Natural killer cell (primary cell): ENCODE data around the gene KIAA0408. TPM values are rescaled to one million over a fixed set of nuclear protein-coding genes. Genes with fewer than 3 reads are reported as not detected.

ENCODE experiments used
- ATAC-seq, 3 donors: fragments of 150-1000 bp in 2 of 3; fragments of 200-7000 bp in 1 of 3; cut with Tn5 transposase; 1 replicate in 1 of 3; 2 replicates in 2 of 3; pipeline ENCODE4 v1.10.0; 2021; ENCODE audit warnings: mild to moderate bottlenecking in 2 of 3, moderate library complexity in 2 of 3
- DNase-seq, 2 donors: peaks; one replicate each; pipeline versions ENCODE4 v3.0.0 to v3.0.0-alpha.2; 2013 to 2021; ENCODE audit warnings: mixed read lengths in 1 of 2
- H3K27ac ChIP-seq: one replicate; pipeline ENCODE4 v1.5.1; 2013; ENCODE audit warnings: mild to moderate bottlenecking, low read length
- H3K27me3 ChIP-seq: one replicate; pipeline ENCODE4 v1.6.1; 2013; ENCODE audit warnings: low read length; ENCODE audit not compliant: control insufficient read depth, insufficient read depth
- H3K36me3 ChIP-seq: one replicate; pipeline ENCODE4 v1.6.1; 2013; ENCODE audit warnings: low read length; ENCODE audit not compliant: control insufficient read depth, insufficient read depth
- H3K4me1 ChIP-seq: one replicate; pipeline ENCODE4 v1.6.1; 2013; ENCODE audit warnings: low read length; ENCODE audit not compliant: control insufficient read depth, insufficient read depth
- H3K4me3 ChIP-seq: one replicate; pipeline ENCODE4 v1.5.1; 2013; ENCODE audit warnings: low read length
- H3K9me3 ChIP-seq: one replicate; pipeline ENCODE4 v1.6.1; 2013; ENCODE audit warnings: low read length; ENCODE audit not compliant: control insufficient read depth, insufficient read depth
- H3K27ac Mint-ChIP-seq, 2 donors: one replicate each; pipeline ENCODE4 v1.8.0; 2022; ENCODE audit warnings: mild to moderate bottlenecking in 2 of 2, mixed read lengths in 2 of 2, moderate library complexity in 1 of 2
- H3K27me3 Mint-ChIP-seq, 2 donors: one replicate each; pipeline ENCODE4 v1.8.0; 2022; ENCODE audit warnings: low read depth in 2 of 2, mixed read lengths in 2 of 2
- H3K36me3 Mint-ChIP-seq: one replicate; pipeline ENCODE4 v1.8.0; 2022; ENCODE audit warnings: mixed read lengths
- H3K4me1 Mint-ChIP-seq, 2 donors: one replicate each; pipeline ENCODE4 v1.8.0; 2022; ENCODE audit warnings: mixed read lengths in 2 of 2
- H3K4me3 Mint-ChIP-seq: one replicate; pipeline ENCODE4 v1.8.0; 2022; ENCODE audit warnings: mild to moderate bottlenecking, moderate library complexity, mixed read lengths
- H3K9me3 Mint-ChIP-seq, 2 donors: one replicate each; pipeline ENCODE4 v1.8.0; 2022; ENCODE audit warnings: mixed read lengths in 2 of 2
- CTCF ChIP-seq: fragments of 200-600 bp; IDR thresholded peaks from one replicate; pipeline ENCODE4 v1.8.0; 2022; ENCODE audit warnings: antibody characterized with exemption
- WGBS: methylation state at CpG from one replicate; pipeline ENCODE4 v1.1.7; 2013; ENCODE audit warnings: missing lambda C conversion rate; ENCODE audit not compliant: insufficient coverage; 5-methylcytosine and 5-hydroxymethylcytosine counted together
- intact Hi-C: fragments of 100-400 bp; cut with micrococcal nuclease; formaldehyde crosslinking; loops from one replicate; pipeline ENCODE4 v1.14.2; 2022
- total RNA-seq, 4 donors: library from RNA; stranded (reverse); fragments of 120-200 nt in 1 of 4; gene quantifications; one replicate each; pipeline versions ENCODE4 v1.2.3 to v1.2.4, GENCODE V29; 2013 to 2022

KIAA0408 gene
- total RNA-seq, 3 donors from 2014 or later (not counting 1 experiment from before 2014, with no cell fraction given), result 0.58 TPM; not detected in 2

DNA sequence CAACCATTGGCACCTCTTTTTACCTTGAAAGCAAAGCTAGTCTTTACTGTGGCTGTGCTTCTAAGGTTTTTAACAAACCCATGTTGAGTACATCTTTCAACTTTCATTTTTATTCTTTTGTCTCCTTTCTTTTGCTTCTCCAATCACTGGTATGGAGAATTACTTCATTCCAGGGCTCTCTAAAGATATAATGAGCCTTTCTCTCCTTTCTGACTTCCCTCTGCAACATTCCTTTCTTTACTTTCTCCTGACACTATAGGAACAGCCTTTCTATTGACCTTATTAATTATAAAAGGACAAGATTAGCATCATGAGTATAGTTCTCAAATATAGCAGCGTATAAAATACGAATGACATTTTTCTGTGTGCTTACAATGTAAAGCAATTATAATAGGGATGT lies 23.1 kb upstream of the KIAA0408 start:
- intact Hi-C loops, result no loop called here
- no peak for TF ChIP-seq CTCF
- no CpG with 5 or more reads among the region's 2 CpGs for WGBS
- no peak overlapping the region for H3K4me3 ChIP-seq
- no peaks in the 10 kb centered on the region for H3K4me1 ChIP-seq
- H3K9me3 ChIP-seq, result no peaks in the 10 kb centered on the region
- H3K27ac ChIP-seq, result no peak overlapping the region
- peaks cover 16 to 19% of the 10 kb centered on the region in 2 donors for H3K4me1 Mint-ChIP-seq
- no peaks in the 10 kb centered on the region for H3K36me3 Mint-ChIP-seq
- peaks cover 0 to 3% of the 10 kb centered on the region in 2 donors for H3K9me3 Mint-ChIP-seq
- ATAC-seq (no peak), DNase-seq (no peak)
- H3K27ac Mint-ChIP-seq, result no peak overlapping the region
- H3K27me3 Mint-ChIP-seq, result peaks cover 0 to 7% of the 10 kb centered on the region in 2 donors
- H3K36me3 ChIP-seq, result no peaks in the 10 kb centered on the region
- no peak overlapping the region for H3K4me3 Mint-ChIP-seq
- H3K27me3 ChIP-seq, result no peaks in the 10 kb centered on the region

DNA sequence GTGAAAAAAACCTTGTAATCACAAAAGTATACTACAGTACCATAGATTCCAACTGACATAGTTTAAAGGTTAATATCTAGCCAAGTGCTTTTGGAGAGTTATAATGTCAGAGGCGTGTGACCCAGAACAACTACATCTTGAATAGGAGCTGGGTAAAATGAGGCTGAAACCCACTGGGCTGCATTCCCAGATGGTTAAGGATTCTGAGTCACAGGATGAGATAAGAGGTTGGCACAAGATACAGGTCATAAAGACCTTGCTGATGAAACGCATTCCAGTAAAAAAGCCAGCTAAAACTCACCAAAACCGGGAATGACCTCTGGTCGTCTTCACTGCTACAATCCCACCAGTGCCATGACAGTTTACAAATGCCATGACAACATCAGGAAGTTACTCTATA lies 22.4 kb upstream of the KIAA0408 start:
- no peaks in the 10 kb centered on the region for H3K27me3 ChIP-seq
- Mint-ChIP-seq H3K4me3 (no peak overlapping the region), H3K27ac (no peak overlapping the region), H3K36me3 (no peaks in the 10 kb centered on the region), H3K9me3 (peaks cover 0 to 3% of the 10 kb centered on the region in 2 donors), H3K27me3 (peaks cover 0 to 7% of the 10 kb centered on the region in 2 donors), H3K4me1 (peaks cover 16 to 19% of the 10 kb centered on the region in 2 donors)
- intact Hi-C loops, result no loop called here
- no peak overlapping the region for H3K4me3 ChIP-seq
- DNase-seq (no peak), ATAC-seq (no peak)
- no peak for TF ChIP-seq CTCF
- H3K27ac ChIP-seq, result no peak overlapping the region
- no peaks in the 10 kb centered on the region for H3K9me3 ChIP-seq
- WGBS, result 94% methylated on average over 4 of the region's 4 CpGs
- no peaks in the 10 kb centered on the region for H3K36me3 ChIP-seq
- no peaks in the 10 kb centered on the region for H3K4me1 ChIP-seq

DNA sequence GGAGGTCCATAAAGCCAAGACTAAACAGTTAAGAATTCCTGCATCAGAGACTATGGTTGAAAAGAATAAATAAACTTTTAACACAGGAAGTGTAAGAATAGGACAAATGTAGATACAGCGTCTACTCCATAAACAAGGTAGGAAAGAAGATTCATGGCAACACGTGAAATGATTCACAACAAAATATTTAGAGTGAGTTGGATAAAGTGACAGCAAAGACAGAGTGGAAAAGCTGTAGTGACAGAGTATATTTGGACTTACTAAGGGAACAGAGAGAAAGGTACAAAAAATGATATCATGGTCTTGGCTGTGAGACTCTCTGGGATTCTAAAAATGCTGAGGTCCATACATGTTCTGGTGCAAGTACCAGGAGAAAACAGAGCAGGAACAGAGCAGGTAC lies 21.9 kb upstream of the KIAA0408 start:
- Histone ChIP-seq H3K4me3 (no peak overlapping the region), H3K27me3 (no peaks in the 10 kb centered on the region), H3K36me3 (no peaks in the 10 kb centered on the region), H3K9me3 (no peaks in the 10 kb centered on the region), H3K4me1 (no peaks in the 10 kb centered on the region), H3K27ac (no peak overlapping the region)
- peaks cover 0 to 3% of the 10 kb centered on the region in 2 donors for H3K9me3 Mint-ChIP-seq
- no peak for TF ChIP-seq CTCF
- intact Hi-C loops, result no loop called here
- peaks cover 16 to 19% of the 10 kb centered on the region in 2 donors for H3K4me1 Mint-ChIP-seq
- ATAC-seq, result no peak
- no peak for DNase-seq
- no peak overlapping the region for H3K4me3 Mint-ChIP-seq
- peaks cover 0 to 9% of the 10 kb centered on the region in 2 donors for H3K27me3 Mint-ChIP-seq
- no peaks in the 10 kb centered on the region for H3K36me3 Mint-ChIP-seq
- no peak overlapping the region for H3K27ac Mint-ChIP-seq
- WGBS, result 85% methylated on average over 2 of the region's 2 CpGs

- Mint-ChIP-seq H3K4me1 (no peaks in the 10 kb centered on the region), H3K36me3 (no peaks in the 10 kb centered on the region), H3K27ac (no peak overlapping the region), H3K27me3 (peaks cover 0 to 20% of the 10 kb centered on the region in 2 donors), H3K9me3 (peaks cover 0 to 2% of the 10 kb centered on the region in 2 donors), H3K4me3 (no peak overlapping the region)
- no CpG with 5 or more reads among the region's 1 CpG for WGBS
- H3K4me3 ChIP-seq, result no peak overlapping the region
- no peak for TF ChIP-seq CTCF
- no peak for DNase-seq
- no peak for ATAC-seq
- intact Hi-C loops, result no loop called here
- no peaks in the 10 kb centered on the region for H3K9me3 ChIP-seq
- no peak overlapping the region for H3K27ac ChIP-seq
- H3K4me1 ChIP-seq, result no peaks in the 10 kb centered on the region
- no peaks in the 10 kb centered on the region for H3K27me3 ChIP-seq
- no peaks in the 10 kb centered on the region for H3K36me3 ChIP-seq
Measured at GRCh38 chr6:127477658-127478057, 18.5 kb upstream of the KIAA0408 start.
